Spleen (tissue), 11 donors: Measurements from ENCODE around the gene BABAM2. TPM values are rescaled to one million over a fixed set of nuclear protein-coding genes. Genes with fewer than 3 reads are reported as not detected.

Experiments used
- DNase-seq: peaks from one replicate; pipeline ENCODE4 v3.0.0-alpha.2; 2020
- H3K27ac ChIP-seq, 8 donors: fragments of 200-600 bp; sonication (generic) in 7 of 8; 1 replicate in 4 of 8; 2 replicates in 4 of 8; pipeline versions ENCODE4 v1.5.0 to v1.8.0; 2016 to 2021; ENCODE audit warnings: inconsistent platforms in 4 of 8, mild to moderate bottlenecking in 4 of 8, moderate library complexity in 1 of 8
- H3K27me3 ChIP-seq, 7 donors: fragments of 200-600 bp; sonication (generic) in 6 of 7; replicated peaks in 1 of 7; 1 replicate in 4 of 7; 2 replicates in 3 of 7; pipeline versions ENCODE4 v1.5.0 to v1.8.0; 2016 to 2021; ENCODE audit warnings: inconsistent platforms in 3 of 7, mild to moderate bottlenecking in 1 of 7
- H3K36me3 ChIP-seq, 6 donors: fragments of 200-600 bp; sonication (generic) in 5 of 6; 1 replicate in 4 of 6; 2 replicates in 2 of 6; pipeline versions ENCODE4 v1.5.0 to v1.8.0; 2016 to 2021; ENCODE audit warnings: inconsistent platforms in 2 of 6
- H3K4me1 ChIP-seq, 6 donors: fragments of 200-600 bp; sonication (generic) in 5 of 6; 1 replicate in 3 of 6; 2 replicates in 3 of 6; pipeline versions ENCODE4 v1.5.0 to v1.8.0; 2016 to 2021; ENCODE audit warnings: inconsistent platforms in 3 of 6
- H3K4me3 ChIP-seq, 8 donors: fragments of 200-600 bp; sonication (generic) in 7 of 8; 1 replicate in 4 of 8; 2 replicates in 4 of 8; pipeline versions ENCODE4 v1.5.0 to v1.8.0; 2016 to 2021; ENCODE audit warnings: inconsistent platforms in 4 of 8, mild to moderate bottlenecking in 4 of 8, moderate library complexity in 2 of 8
- H3K9me3 ChIP-seq, 8 donors: fragments of 200-600 bp; sonication (generic) in 7 of 8; 1 replicate in 4 of 8; 2 replicates in 4 of 8; pipeline versions ENCODE4 v1.5.0 to v1.8.0; 2016 to 2021; ENCODE audit warnings: inconsistent platforms in 4 of 8
- CTCF ChIP-seq, 11 experiments: fragments of 200-600 bp in 7 of 11; fragments of 450-650 bp in 4 of 11; sonication (generic) in 4 of 11; IDR thresholded peaks in 8 of 11; conservative IDR thresholded peaks in 3 of 11; 1 replicate in 7 of 11; 2 replicates in 4 of 11; pipeline versions ENCODE4 v1.4.0 to v1.8.0; 2016 to 2021; ENCODE audit warnings: antibody characterized with exemption in 11 of 11, inconsistent platforms in 4 of 11, mild to moderate bottlenecking in 1 of 11
- POLR2A ChIP-seq, 3 donors: fragments of 450-650 bp; IDR thresholded peaks; one replicate each; pipeline ENCODE4 v1.5.1; 2017; ENCODE audit warnings: antibody characterized with exemption in 3 of 3, mild to moderate bottlenecking in 1 of 3
- POLR2AphosphoS5 ChIP-seq, 3 donors: sonication (generic); formaldehyde crosslinking; IDR thresholded peaks; one replicate each; pipeline ENCODE4 v1.5.1; 2017; ENCODE audit warnings: antibody characterized with exemption in 3 of 3
- WGBS, 5 donors: extraction: QIAGEN DNeasy Blood & Tissue Kit in 3 of 5; methylation state at CpG; one replicate each; pipeline versions ENCODE4 v1.1.5 to v1.1.7; 2013 to 2018; 5-methylcytosine and 5-hydroxymethylcytosine counted together
- intact Hi-C: fragments of 100-400 bp; cut with DNase I; formaldehyde crosslinking; loops from one replicate; pipeline ENCODE4 v1.15.0; 2023; ENCODE audit warnings: low total_unique reads
- polyA plus RNA-seq, 3 donors: library from polyadenylated mRNA; stranded (reverse); fragments of 200-250 nt; gene quantifications; one replicate each; pipeline ENCODE4 v1.2.1, GENCODE V29; 2013
- total RNA-seq, 7 donors: library from RNA; depleted of rRNA in 3 of 7; stranded (reverse); fragments of >200 nt in 3 of 7; fragmentation: NEBNext Ultra II Directional in 4 of 7; extraction: Animal tissue kit (Norgen Biotek cat#: 25700) in 4 of 7; gene quantifications; one replicate each; pipeline versions ENCODE4 v1.1.0 to v1.2.1, GENCODE V29; 2016 to 2021
- donor health status: healthy with polysubstance abuse.
- donor health status: DM: no; HTN: no; CAD: no; lungs with moderate emphysema.
- donor health status: DM: no; HTN: no; CAD: no.
- donor health status: Bipolar disorder and iron deficiency.
- donor health status: healthy.
- donor health status: DM: no; HTN: no; CAD: no.
- donor health status: DM: yes; HTN: yes; CAD: no.

Gene BABAM2
- total and polyA plus RNA-seq, 10 donors = 16.1 to 70.1 (median 55.0) TPM

- no peak overlapping the region for H3K27ac ChIP-seq
- intact Hi-C loops = no loop called here
- H3K4me3 ChIP-seq = no peak overlapping the region
- DNase-seq = no peak
- peaks cover 0 to 20% (median under 1%) of the 10 kb centered on the region in 6 donors for H3K4me1 ChIP-seq
- H3K36me3 ChIP-seq = peaks cover 0 to 10% (median 0%) of the 10 kb centered on the region in 6 donors
- no peaks in the 10 kb centered on the region for H3K9me3 ChIP-seq
- no peak for TF ChIP-seq POLR2A (IDR thresholded peaks at IDR 0.05)
- peak in 1 of 3 donors; percentile 31 for TF ChIP-seq POLR2AphosphoS5 (IDR thresholded peaks at IDR 0.05)
- TF ChIP-seq CTCF (IDR thresholded peaks at IDR 0.05 in 8 of 11, conservative IDR thresholded peaks at IDR 0.05 in 3 of 11) = no peak
- 71 to 83% (median 79%) methylated on average over 13 of the region's 13 CpGs for WGBS, 5 donors
- H3K27me3 ChIP-seq = no peaks in the 10 kb centered on the region
Observed at GRCh38 chr2:28219758-28220368, 329.3 kb downstream of the BABAM2 start.

GRCh38 chr2:28224648-28225472 lies 334.3 kb downstream of the BABAM2 start:
- 63 to 71% (median 67%) methylated on average over 9 of the region's 9 CpGs for WGBS, 5 donors
- TF ChIP-seq POLR2AphosphoS5 (IDR thresholded peaks at IDR 0.05) (no peak), CTCF (IDR thresholded peaks at IDR 0.05 in 8 of 11, conservative IDR thresholded peaks at IDR 0.05 in 3 of 11) (no peak), POLR2A (IDR thresholded peaks at IDR 0.05) (no peak)
- H3K4me3 ChIP-seq = no peak overlapping the region
- H3K36me3 ChIP-seq = peaks cover 0 to 15% (median 0%) of the 10 kb centered on the region in 6 donors
- no peaks in the 10 kb centered on the region for H3K9me3 ChIP-seq
- peaks cover 0 to 29% (median 4%) of the 10 kb centered on the region in 6 donors for H3K4me1 ChIP-seq
- peak overlapping the region in 3 of 8 donors; percentile 12 to 30 (median 18) for H3K27ac ChIP-seq
- no peaks in the 10 kb centered on the region for H3K27me3 ChIP-seq
- intact Hi-C loops = no loop called here
- DNase-seq = no peak

- peaks cover 0 to 15% (median 0%) of the 10 kb centered on the region in 6 donors for H3K36me3 ChIP-seq
- TF ChIP-seq POLR2AphosphoS5 (IDR thresholded peaks at IDR 0.05) (no peak), CTCF (IDR thresholded peaks at IDR 0.05 in 8 of 11, conservative IDR thresholded peaks at IDR 0.05 in 3 of 11) (no peak), POLR2A (IDR thresholded peaks at IDR 0.05) (no peak)
- H3K9me3 ChIP-seq = no peaks in the 10 kb centered on the region
- 65 to 78% (median 76%) methylated on average over 3 of the region's 3 CpGs for WGBS, 5 donors
- peak overlapping the region in 3 of 8 donors; percentile 12 to 30 (median 18) for H3K27ac ChIP-seq
- H3K4me3 ChIP-seq = no peak overlapping the region
- intact Hi-C loops = no loop called here
- peaks cover 0 to 29% (median 4%) of the 10 kb centered on the region in 6 donors for H3K4me1 ChIP-seq
- H3K27me3 ChIP-seq = no peaks in the 10 kb centered on the region
- no peak for DNase-seq
Observed at GRCh38 chr2:28225473-28226080, 335.0 kb downstream of the BABAM2 start.
